Stimulated activated CD4-positive, alpha-beta T cell treated with anti-CD3 and anti-CD28 coated beads, Interleukin-2, amount 100 ng/mL, for 4 hours (primary cell): ENCODE data around the gene TECPR2.
"Not testable (repeated sequence)": the region's sequence is repeated elsewhere in the genome, so short reads cannot be mapped to it uniquely, and the experiment has no call there.

Experiments
- DNase-seq: peaks from one replicate; pipeline ENCODE4 v3.0.0-alpha.2; 2020; ENCODE audit warnings: low read depth

Gene TECPR2

DNA sequence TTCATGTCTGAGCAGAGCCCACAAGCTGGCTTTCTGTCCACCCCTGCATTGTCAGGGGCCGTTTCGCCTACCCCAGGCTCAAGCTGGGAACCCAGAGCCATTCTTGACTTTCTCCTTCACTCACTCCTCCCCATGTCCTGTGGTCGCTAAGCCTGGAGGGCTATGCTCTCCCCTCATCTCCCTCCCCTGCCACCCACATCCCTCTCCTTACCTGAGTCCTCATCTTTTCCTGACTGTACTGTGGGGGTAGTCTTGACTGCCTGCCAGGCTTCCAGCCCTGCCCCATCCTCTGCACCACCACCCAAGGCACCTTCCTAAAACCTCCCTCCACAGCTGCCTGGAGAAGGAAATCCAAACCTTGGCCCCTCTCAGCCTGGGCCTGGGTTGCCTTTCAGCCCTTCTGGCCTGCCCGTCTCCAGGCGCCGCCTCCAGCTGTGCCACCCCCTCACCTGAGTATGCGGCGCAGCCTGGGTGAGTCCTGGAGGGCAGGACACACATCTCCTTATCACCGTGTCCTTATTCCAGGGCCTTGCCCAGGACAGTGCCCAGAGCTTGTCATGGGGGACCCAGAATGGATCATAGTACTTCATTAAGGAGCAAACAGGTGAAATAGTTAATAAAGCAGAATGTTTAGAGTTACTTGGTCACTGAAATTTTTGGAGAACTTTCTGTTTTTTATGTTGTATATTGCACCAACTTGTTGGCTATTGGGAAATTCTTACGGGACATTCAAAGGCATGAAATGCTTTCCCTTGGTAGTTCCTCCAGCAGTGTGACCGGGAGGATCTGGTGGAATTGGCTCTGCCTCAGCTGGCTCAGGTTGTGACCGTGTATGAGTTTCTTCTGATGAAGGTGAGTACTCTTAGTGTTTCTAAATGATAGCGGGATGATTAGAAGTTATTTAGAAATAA is 28.7 kb upstream of the TECPR2 start:
- DNase-seq: no peak

DNA sequence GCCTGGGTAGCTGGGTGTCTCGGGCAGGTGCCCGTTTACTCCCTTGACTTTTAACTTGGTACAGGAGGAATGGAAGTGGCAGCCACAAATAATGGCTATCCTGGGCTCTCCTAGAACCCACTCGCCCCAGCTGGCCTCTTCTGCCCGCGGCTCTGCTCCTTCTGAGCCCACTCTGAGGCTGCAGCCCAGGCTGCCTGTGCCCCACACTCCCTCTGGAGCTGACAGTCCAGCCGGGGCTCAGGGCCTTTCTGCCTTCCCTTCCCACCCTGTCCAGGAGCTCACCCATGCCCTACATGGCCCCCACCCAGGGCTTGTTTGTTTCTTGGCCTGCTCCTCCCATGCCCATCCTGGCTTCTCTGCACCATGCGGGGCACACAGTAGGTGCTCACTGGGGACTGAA is 27.6 kb upstream of the TECPR2 start:
- no peak for DNase-seq

DNA sequence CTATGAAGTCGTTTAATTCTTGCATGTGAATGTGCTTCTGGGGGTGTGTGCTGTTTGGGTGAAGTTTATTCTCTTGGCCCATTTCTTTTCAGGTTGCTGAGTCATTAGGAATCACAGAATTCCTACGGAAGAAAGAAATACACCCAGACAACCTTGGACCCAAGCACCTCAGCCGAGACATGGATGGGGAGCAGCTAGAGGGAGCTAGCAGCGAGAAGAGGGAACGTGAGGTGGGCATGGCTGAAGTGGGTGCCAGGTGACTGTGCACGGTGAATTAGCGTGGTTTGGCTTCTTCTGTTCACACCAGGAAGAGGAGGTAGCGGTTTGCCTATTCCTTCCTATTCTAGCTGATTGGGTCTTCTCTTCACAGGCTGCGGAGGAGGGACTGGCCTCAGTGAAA is 24.0 kb upstream of the TECPR2 start:
- DNase-seq: no peak

DNA sequence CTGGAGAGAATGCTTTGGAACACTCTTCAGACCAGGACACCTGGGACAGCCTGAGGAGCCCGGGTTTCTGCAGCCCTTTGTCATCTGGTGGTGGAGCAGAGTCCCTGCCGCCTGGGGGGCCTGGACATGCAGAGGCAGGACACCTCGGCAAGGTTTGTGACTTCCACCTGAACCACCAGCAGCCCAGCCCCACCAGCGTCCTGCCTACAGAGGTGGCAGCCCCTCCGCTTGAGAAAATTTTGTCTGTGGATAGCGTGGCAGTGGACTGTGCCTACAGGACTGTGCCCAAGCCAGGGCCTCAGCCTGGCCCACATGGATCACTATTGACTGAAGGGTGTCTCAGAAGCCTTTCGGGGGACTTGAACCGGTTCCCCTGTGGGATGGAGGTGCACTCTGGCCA is 21.2 kb upstream of the TECPR2 start:
- no peak for DNase-seq

DNA sequence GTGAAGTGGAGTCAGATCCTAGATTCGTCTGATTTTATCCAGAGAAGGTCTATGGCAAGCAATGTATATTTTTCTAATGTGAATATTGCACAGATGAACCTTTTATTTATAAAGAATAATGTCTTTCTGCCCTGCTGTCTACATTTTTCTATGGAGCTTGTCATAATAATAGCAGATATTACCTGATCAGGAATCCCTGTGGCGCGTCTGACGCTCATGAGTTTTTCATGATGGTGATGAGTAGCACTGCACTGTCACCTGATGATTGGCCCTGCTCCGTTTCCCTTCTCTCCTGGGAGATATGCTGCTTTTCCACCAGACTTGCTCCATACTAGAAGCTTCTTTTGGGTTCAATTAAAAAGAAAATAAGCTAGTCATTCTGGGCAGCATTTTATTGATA is 20.5 kb upstream of the TECPR2 start:
- no peak for DNase-seq

DNA sequence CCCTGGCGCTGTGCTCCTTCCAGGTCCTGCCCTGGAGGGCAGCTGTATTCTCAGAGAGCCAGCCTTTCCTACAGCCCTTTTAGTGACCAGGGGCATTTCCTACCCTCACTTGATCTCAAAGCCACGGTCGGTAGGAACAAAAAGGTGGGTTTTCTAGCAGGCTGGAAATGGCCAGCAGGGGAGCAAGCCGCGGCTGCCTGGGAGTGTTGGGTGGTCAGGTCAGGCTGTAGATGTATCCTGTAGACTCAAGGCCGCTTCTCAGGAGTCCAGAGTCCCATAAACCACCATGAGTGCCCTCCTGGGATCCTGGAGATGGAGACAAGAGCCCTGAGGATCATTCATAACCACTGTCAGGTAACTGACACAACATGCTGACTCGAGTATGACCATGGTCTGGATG is 18.7 kb upstream of the TECPR2 start:
- DNase-seq: no peak

DNA sequence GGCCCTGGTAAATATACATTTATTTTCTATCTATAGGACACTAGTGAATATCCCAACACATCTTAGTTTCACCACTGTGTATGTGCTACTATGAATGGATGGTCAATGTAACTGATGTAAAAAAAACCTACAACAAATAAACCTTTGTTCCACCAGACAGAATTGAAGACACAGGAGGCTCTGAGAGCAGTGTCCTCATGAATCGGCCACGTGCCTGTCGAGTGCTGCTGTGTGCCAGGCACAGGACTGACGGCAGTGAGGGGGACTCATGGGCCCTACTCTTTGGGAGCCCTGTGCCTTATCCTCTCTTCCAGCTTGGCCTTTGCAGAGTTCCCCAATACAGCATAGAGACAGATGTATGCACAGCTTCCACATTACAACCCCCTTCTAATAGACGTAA is 18.3 kb upstream of the TECPR2 start:
- DNase-seq: no peak

DNA sequence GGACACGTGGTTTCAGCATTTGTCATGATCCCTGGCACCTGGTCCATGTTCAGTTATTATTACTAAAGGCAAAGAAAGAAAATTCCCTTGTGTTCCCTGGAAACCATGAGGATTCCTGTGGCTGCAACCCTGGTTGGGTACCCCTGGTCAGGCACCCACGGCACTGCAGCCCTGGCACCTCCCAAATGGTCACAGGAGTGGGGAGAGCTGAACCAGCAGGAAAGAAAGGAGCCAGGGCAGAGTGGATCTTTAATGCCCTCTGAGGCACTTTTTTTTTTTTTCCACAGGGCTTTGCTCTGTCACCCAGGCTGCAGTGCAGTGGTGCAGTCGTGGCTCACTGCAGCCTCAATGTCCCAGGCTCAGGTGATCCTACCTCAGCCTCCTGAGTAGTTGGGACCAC is 17.5 kb upstream of the TECPR2 start:
- DNase-seq: no peak

DNA sequence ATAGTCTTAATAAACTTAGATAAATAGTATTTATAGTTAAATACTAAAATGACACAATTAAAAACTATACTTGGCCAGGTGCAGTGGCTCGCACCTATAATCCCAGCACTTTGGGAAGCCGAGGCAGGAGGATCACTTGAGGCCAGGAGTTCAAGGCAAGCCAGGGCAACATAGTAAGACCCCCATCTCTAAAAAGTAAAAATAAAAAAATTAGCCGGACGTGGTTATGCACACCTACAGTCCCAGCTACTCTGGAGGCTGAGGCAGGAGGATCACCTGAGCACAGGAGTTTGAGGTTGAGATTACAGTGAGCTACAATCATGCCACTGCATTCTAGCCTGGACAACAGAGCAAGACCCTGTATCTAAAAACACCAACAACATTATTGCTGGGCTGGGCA is 16.1 kb upstream of the TECPR2 start:
- DNase-seq: no peak

DNA sequence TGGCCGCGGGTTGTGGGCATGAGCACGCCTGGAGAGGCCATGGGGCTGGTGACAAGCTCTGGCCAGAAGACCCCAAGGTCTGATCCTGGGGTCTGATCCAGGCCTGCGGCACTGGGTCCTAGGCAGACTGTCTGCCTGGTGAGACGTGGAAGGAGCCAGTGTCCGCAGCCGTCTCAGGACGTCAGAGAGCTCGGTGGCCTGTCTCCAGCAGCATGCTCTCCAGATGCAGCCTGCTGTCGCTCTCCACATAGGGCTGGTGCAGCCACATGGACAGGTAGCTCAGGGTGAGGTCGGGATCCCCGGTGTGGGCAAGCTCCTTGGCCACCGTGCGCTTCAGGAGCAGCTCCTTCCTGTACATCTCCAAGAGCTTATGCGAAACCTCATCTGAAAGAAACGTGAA is 14.4 kb upstream of the TECPR2 start:
- DNase-seq: no peak

DNA sequence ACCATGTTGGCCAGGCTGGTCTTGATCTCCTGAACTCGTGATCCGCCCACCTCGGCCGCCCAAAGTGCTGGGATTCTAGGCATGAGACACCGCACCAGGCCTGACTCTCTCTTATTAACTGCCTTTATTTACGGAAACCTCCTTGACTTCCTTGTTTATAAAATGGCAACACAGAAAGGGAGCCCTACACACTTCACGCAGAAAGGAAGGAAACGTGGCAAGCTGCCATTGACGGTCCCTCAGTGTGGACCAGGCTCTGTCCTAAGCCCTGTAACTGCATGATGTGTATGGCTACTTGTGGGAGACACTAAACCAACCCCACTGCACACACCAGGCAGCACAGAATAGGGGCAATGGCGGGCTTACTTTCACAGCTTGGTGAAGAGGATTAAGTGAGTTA is 11.7 kb upstream of the TECPR2 start:
- DNase-seq: no peak

DNA sequence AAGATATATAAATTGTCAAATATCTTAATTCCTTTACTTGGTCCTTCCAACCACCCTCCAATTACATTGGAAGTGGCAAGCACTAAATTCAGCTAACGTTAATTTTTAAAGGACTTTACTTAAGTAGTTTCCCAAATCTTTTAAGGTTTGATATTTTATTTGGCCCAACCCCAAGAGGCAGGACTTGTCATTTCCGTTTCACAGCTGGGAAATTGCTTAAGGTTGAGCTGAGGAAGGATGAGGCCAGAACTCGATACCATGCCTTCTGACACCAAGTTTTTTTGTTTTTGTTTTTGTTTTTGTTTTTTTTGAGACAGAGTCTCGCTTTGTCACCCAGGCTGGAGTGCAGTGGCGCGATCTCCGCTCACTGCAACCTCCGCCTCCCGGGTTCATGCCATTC is 11.1 kb upstream of the TECPR2 start:
- DNase-seq: not testable (repeated sequence)

DNA sequence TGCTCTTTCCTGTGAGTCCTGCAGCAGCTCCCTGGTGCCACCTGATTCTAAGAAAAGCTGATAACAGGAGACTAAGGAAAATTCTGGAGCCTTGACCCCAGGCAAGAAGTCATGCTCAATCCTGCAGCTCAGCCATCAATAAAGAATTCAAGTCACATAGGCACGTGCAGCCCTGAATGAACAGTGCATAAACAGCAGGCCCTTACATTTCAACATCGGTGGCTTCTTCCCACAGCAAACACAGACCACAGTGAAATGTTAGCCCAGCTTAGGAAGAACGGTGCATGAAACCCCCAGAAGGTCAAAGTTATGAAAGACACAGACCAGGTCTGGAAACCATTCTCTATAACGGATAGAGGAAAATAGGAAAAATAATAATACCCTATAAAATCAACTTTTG is 10.5 kb upstream of the TECPR2 start:
- DNase-seq: no peak

DNA sequence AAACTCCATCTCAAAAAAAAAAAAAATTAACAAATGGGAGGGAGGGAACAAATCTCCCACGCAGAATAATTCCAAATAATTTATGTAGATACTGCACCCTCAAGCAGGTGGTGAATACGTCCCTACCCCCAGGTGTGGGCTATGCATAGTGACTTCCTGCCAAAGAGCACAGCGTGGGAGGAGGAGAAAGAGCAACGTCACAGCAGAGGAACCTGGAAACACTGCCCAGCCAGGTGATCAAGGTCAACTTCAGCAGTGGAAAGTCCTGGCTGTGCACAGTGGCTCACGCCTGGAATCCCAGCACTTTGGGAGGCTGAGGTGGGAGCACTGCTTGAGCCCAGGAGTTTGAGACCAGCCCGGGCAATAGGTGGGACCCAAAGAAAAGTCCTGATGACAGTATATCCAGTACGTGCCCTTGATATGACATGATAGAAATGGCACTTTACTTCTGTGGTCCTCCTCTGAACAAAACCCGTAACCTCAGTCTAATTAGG is 9.6 kb upstream of the TECPR2 start:
- DNase-seq: no peak

DNA sequence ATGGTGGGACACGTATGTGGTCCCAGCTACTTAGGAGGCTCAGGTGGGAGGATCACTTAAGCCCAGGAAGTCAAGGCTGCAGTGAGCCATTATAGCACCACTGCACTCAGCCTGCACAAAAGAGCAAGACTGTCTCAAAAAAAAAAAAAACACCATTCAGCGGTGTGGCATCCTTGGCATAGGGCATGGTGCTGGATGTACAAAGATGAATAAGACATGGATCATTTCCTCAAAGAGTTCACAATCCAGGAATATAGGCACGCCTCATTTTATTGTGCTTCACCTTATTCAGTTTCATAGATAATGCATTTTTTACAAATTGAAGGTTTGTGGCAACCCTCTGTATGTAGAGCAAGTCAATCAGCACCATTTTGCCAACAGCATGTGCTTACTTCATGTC is 6.5 kb upstream of the TECPR2 start:
- no peak for DNase-seq

DNA sequence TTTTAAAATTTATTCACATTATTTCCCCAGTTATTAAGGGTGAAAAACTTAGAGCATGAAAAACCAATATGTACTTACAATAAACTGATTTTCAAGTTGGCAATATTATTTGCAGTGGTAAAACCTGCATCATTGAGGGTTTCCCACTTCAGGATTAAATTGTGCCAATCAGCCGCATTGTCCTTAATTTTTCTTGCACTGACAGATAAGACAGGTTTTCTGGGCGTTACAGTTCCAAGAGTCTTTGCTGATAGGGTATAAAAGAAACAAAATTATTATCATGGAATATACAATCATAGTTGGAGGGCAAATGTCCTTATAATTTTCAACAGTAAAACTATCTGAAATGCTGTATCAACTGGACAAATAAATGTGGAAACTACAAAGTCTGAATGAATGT is 3.4 kb upstream of the TECPR2 start:
- no peak for DNase-seq

DNA sequence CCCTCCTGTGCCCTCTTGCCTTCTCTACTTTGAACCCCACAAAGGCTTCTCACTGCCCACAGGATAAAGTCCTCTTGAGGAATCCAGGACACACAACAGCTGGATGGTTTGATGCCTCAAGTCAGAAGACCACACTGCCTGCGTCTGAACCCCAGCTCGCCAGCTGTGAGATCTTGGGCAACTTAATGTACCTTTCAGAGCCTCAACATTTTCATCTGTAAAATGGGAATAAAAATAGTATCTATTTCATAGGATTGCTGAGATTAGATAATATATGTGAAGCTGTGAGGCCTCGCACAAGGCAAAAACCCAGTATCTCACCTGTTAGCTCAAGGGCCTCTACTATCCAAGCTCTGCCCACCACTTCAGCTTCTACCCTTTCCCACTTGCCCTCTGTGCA is 2.4 kb upstream of the TECPR2 start:
- no peak for DNase-seq

DNA sequence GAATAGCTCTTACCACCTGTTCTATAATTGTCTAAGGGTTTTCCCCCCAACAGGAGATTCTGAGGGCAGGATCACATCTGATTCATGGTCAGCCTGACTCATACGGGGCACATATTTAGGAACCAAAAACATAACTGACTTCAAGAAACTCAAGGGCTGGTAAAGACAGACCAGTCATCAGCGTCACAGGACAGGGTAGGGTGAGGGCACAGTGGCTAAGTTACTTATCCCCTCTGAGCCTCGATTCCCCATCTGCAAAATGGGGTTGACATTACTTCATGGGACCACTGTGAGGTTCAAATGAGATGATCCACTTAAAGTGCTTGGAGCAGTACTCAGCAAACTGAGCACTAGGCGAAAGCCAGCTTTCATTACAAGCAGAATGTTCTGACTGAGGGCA is 657 bp upstream of the TECPR2 start:
- no peak for DNase-seq

DNA sequence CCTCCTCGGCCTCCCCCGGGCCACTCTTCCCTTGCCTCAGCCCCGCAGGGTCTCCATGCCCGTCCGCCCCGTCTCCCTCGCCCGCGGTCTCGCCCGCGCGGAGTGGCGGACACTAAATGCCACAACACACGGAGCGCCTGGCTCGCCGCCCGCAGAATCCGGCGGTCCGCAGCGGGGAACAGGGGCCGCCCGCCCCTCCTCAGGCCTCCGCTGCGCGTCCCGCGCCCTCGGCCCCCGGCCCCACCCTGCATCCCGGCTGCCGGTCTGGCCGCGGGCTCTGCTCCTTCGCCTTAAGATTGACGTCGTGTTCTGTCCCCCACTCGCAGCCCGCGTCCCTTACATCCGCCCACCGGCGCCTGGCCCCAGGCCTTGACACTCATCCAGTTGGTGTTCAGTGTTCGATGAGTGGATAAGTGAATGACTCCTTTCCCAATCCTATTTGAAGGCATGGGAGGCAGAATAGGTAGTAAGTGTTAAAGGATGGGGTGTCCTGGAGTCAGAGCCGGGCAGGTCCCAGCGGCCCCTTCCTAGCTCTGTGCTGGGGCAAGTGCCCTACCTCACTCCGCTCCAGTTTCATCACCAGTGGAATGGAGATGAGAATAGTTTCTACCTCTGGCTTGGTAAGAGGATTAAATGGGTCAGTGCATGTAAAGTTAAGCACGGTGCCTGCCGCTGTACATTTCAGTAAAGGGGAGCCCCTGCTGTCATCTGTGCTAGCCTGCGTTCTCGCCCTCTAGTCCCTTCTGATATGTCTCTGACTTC is 622 bp downstream of the TECPR2 start:
- no peak for DNase-seq

DNA sequence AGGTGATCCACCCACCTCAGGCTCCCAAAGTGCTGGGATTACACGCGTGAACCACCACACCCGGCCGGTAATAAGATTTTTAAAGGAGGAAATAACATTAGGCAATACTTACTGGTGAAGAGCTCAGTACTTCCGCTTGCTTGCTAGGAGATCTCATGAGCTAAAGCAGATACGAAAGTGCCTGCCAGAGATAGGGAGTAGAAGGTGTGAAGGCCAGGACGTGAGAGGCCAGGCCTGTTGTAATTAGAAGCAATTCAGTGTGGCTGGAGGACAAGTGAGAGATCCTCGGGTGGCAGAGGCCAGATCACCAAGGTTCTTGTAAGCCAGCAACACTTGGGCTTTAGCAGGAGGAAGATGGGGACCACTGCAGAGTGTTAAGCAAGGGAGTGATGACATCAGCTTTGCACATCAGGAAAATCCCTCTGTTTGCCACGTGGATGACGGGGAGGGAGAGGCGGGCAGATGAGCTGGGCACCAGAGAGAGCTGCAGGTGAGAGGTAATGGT is 7.6 kb downstream of the TECPR2 start:
- no peak for DNase-seq

DNA sequence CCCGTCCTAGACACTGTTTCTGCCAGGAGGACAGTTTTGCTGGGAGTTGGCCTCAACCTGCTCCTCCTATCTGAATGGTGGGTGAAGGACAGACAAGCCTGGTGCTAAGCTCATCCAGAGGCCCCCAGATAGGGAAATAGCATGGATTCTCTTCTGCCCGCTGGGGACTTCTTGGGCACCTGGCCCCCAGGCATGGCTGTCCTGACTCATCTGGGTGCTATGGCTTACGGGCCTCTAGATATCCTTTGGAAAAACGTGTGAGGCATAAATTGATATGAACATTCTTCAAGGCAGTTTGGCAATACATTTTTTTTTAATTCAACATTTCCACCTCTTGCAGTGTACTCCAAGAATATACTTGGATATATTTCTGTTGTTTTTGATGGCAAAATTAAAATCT is 8.6 kb downstream of the TECPR2 start:
- DNase-seq: no peak

DNA sequence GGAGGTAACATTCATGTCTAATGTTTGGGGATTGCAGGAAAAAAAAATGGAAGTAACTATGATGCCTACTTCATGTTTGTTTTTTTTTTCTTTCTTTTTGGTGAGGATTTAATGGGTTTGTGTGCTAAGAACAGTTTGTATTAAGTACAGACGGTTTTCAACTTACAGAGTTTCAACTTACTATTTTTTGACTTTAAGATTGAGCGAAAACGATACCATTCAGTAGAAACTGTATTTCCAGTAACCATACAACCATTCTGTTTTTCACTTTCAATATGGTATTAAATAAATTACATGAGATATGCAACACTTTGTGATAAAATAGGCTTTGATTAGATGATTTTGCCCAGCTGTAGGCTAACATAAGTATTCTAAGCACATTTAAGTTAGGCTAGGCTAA is 10.4 kb downstream of the TECPR2 start:
- no peak for DNase-seq

DNA sequence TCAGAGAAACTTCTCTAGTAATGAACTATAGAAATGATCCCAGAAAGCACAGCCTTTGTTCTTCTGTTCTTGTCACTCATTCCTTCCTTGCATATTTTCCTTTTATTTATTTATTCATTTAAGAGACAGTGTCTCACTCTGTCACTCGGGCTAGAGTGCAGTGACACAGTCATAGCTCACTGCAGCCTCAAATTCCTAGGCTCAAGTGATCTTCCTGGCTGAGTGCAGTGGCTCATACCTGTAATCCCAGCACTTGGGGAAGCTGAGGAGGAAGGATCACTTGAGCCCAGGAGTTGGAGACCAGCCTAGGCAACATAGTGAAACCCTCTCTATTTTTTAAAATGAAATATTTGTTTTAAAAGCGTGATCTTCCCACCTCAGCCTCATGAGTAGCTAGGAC is 11.5 kb downstream of the TECPR2 start:
- no peak for DNase-seq
